Lung microvascular endothelial cell (primary cell): Measurements from ENCODE around the gene KCNA1. TPM values are rescaled to one million over a fixed set of nuclear protein-coding genes. Genes with fewer than 3 reads are reported as not detected.
"Not testable (repeated sequence)": the region's sequence is repeated elsewhere in the genome, so short reads cannot be mapped to it uniquely, and the experiment has no call there.

Source experiments
- DNase-seq, 2 donors: peaks; one replicate each; pipeline versions ENCODE4 v3.0.0 to v3.0.0-alpha.2; 2010; ENCODE audit warnings: low read depth in 2 of 2
- total RNA-seq: library from RNA; depleted of rRNA; stranded (reverse); fragments of >200 nt; gene quantifications from 2 replicates; pipeline ENCODE4 v1.2.1, GENCODE V29; 2014

KCNA1 gene
- not detected in 2 replicates for total RNA-seq

DNA sequence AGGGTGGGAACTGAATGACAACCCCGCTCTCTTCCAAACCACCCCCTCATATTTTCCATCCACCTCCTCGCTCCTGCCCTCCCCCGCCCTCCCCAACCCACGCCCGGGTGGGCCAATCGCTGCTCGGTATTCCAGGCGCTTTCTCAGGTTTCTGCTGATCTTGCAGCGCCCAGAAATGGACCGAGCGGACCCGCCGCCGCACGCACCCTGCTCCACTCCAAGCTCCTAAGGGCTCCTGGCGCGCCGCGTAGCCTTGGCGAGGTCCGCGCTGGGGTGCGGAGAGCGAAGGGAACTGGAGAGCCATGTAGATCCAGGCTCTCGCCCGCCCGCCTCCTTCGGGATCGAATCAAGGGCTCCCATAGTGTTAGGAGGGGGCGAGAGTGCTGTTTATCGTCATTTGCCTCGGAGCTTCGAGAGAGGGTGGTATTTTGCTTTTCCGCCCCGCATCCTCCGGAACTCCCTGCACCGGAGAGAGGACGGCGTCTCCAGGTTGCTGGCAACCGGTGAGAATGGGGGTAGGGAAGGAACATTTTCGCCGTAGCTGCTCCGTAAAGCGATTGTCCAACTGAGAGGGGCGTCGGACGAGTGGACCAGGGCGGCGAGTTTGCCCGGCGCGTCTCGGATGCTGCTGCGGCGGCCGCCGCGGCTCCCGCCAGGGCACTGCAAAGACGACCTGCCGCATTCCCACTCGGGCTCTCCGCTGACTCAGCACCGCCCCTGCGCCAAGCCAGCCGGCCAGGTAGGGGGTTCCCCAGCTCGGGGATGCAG, at the start of gene KCNA1:
Gene KCNA1, plus strand, starts transcription at position 172 of the 768 bp plus-strand sequence. CDS start 1,474 bp downstream, outside the sequence.
- DNase-seq = peak; percentile 13 to 35

DNA sequence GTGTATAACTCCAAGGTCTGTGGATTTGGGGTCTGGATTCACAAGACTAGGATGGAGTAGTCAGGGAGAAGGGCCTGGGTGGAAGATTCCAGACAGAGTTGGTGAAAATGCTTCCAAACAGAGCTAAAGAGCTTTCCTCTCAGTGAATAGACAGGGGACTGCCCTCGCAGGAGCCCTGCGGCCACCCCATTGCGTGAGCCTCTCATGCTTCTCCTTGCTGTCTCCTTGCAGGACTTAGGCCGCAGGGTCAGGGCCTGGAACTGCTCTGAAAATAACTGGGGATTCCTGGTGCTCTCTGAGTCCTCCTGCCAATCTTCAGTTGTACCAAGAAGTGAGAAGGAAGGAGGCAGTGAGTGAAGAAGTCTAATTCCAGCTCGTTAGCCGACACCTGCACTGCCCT, 49.0 kb upstream of the KCNA1 start:
- no peak for DNase-seq

DNA sequence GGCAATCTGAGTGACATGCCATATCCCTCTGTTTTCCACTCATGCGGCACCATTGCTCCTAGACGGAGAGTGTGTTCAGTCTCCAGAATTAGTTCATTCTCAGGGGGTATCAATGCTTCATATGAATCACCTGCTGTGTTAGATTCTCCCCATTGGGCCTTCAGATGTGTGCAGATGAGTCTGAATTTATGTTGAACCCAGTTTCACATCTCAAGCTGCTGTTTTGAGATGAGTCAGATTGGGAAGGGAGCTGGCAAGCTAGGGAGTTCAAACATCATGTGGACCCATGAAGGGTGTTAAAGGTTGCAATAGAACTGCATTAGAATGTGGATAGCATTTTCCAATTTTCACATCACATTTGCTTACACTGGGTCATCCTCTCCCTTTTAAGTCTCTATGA, 46.9 kb upstream of the KCNA1 start:
- DNase-seq = no peak

DNA sequence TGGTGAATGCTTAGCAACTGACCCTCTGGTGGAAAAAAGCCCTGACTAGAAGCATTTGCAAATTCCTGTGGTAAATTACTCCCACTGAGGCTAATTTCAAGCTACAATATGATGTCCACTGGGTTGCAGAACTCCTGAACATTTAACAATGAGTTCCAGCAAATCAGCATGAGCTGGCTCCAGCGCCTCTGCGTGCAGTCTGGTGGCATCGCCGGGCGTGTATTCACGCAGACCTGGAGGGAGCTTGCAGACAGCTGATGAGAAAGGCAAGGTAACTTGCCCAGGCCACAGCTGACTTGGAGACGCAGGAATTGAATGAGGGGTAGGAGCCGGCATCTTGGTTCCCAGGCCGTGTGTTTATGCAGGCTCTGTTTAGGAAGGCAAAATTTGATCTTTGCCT, 45.1 kb upstream of the KCNA1 start:
- no peak for DNase-seq

DNA sequence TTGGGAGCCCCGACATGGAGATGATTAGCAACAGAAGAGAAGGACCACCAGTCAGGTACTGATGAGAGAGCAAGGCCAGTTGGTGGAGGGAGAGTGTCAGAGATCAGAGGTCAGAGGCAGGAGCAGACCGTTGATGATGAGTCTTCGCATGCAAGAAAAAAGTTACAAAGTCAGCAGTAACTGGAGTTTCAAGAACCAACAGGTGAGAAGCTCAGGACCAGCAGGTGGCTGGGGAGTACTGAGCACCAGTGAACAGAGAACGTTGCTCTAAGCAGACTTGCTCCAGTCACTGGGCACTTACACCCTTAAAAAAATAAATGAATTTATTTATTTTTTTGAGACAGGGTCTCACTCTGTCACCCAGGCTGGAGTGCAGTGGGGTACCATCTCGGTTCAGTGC, 44.5 kb upstream of the KCNA1 start:
- DNase-seq = no peak

DNA sequence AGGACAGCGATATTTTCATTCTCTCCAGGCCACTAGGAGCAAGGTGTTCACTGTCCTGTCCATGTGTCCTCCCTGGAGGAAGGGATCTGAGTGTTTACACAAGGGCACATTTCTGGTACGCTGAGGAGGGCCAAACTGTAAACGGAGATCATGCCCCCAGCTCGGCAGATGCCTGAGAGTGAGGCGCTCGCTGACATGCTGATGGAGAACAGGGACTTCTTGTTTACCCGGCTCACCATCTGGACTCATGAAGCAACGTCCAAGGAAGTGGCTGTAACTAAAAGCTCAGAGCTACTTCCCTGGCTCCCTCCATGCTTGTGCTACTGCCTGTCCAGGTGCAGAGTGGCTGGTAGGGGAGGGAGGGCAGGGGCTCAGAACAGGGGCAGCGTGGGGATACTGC, 43.4 kb upstream of the KCNA1 start:
- DNase-seq = no peak

DNA sequence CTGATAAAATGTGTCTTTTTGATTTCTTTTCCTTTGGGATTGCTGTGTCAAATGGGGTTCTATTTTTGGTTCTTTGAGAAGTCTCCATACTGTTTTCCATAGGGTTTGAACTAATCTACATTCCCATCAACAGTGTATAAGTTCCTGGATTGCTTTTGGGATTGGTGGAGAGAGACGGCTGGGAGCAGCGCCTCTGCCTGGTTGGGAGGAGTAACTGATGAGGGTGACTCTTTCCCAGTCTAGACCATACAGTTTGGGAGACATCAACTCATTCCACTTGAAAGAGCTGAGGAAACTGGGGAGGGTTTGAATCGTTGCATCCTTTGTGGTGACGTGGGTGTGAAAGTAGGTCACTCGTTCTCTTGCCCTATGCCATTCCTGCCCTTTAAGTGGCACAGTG, 42.3 kb upstream of the KCNA1 start:
- DNase-seq = no peak

DNA sequence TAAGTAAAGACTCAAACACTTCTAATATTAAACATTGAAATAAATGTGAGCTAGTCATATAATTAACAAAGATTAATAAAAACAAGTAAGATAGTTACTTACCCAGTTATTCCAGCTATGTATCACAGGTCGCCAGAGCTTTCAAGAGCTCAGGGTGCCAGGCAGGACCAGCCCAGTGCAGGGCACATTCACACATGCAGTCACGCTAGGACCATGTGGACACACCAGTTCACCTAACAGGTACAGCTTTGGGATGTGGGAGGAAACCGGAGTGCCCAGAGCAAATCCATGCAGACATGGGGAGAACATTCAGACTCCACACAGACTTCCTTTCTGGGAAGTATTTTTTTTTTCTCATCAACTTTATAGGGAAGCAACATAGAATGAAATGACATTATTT, 39.3 kb upstream of the KCNA1 start:
- DNase-seq = no peak

DNA sequence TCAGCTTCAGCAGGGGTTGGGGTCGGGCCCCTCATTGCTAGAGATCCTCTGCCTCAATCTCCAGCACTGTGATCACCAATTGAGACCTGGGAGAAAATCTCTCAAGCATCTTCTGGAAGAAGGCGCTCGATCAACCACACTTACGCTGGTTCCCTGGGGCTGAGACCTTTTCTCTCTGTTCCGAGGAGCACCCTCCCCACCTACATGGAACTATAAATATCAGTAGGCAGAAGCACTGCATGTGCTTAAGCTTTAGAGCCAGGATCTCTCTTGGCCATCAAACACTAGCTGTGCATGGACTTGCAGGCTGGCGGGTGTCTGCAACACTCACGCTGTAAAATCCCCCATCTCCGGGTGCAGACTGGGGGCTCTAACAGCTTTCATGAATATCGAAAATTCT, 38.2 kb upstream of the KCNA1 start:
- no peak for DNase-seq

DNA sequence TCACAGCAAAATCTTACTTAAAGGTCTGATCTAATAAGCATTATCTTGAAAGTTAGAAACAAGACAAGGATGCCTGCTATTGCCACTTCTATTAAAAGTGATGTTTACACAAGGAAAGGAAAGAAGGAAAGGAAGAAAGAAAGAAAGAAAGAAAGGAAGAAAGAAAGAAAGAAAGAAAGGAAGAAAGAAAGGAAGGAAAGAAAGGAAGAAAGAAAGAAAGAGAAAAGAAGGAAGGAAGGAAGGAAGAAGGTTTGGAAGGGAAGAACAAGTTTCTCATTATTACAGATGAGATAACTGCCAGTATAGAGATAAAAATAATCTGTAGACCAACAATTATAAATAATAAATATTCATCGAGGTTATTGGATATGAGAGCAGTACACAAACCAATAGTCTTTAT, 35.8 kb upstream of the KCNA1 start:
- no peak for DNase-seq

DNA sequence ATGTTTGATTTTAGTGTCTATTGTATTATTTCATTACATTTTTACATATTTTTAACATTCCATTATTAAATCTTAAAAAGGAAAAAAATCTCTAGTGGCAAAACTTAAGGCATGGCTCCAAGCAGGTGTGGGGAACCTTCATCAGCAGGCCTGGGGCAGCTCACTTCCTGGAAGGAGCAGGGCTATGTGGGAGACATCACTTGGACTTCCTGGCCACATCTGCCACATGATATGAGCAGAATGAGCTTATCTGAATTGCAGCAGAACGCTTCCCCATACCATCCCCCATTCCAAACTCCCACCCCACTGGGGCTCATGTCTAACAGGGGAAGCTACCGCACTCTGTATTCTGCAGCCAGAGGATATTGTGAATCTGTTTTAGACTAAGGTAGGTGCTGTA, 35.0 kb upstream of the KCNA1 start:
- DNase-seq = no peak

DNA sequence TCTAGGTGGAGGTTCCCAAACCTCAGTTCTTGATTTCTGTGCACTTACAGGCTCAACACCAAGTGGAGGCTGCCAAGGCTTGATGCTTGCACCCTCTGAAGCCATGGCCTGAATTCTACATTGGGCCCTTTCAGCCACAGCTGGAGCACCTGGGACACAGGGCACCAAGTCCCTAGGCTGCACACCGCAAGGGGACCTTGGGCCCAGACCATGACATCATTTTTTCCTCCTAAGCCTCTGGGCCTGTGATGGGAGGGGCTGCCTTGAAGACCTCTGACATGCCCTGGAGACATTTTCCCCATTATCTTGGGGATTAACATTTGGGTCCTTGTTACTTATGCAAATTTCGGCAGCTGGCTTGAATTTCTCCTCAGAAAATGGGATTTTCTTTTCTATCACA, 30.2 kb upstream of the KCNA1 start:
- not testable (repeated sequence) for DNase-seq

DNA sequence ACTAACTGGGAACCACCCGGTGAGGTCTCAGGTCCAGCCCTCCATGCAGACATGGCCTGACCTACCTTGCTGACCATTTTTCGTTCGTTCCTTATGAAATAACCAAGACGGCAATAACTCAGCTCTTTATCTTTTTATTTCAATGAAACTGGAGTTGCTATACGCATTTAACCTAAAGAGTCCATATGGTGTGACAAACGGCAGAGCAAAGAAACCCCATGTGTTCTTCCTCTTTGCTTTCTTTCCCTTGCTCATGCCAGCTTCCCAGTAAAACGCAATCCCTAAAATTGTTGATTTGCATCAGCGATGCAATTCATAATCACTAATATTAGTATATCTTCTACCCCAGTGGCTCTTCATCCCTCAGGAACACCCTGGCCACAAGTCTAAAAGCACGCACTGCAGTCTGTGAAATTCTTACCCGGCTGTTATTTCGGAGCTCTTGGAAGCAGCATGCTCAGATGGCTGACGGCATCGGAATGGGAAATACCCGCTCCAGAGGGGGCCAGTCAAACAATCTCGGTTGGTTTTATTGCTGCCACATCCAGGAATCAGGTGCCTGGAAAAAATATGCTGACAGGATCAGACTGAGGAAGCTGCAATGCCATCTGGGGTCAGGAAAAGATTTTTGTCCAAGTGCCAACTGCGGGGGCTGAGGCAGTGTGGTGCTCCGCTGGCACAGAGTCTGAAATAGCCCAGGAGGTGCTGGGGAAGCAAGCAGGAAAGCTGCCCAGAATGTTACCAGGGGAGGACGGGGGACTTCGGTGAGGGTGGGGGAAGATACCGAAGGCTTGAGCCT, 28.2 kb upstream of the KCNA1 start:
- peak in 1 of 2 donors; percentile 40 for DNase-seq

DNA sequence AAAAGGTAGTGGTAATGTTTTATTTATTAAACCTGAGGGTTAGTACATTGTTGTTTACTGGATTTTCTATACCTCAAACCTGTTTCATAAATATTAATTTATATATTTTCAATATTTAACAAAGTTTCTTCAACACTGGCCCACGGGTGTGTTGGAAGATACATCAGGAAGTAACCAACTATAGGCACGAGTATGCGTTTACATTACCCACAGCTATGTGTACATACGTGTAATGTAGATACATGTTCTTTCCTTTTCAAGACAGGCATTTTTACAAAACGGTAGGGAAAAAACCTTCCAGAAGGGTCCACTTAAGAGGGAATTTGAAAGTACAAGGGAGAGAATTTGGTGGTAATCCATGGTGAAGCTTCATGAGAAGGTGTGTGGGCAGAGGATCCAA, 17.8 kb upstream of the KCNA1 start:
- DNase-seq = no peak

DNA sequence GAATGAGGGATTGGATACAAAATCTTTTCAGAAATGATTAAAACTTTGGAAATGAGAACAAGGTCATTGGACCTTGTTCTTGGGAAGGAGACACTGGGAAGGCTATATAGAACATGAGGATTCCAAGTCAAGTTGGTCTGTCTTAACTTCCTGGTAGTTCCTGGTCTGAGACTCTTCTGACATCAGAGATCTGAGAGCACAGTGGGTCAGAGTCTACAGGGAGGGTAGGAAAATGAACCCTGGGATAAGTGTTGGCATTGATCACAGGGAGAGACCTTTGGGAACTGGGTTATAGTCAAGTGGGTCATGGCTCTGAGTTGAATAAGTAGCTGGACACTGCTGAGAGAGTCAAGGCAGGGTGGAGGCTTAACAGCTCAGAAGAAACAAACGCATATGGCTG, 17.3 kb upstream of the KCNA1 start:
- no peak for DNase-seq

DNA sequence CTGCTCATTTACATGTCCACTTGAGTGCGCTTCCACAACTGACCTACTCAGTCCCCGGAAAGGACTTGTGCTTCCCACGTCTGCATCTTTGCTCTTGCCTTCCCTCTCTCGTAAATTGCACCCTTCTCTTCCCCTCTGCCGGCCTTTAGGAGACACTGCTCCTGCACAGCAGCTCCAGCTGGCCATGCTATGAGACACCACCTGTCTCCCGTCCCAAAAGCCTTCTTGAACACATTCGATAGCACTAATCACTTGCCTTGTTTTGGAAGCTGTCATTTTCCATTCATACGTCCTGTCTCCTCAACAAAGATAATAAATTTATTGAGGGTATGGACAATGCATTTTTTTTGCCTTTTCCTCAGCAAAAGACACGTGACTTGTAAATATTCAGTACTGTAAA, 15.7 kb upstream of the KCNA1 start:
- no peak for DNase-seq

DNA sequence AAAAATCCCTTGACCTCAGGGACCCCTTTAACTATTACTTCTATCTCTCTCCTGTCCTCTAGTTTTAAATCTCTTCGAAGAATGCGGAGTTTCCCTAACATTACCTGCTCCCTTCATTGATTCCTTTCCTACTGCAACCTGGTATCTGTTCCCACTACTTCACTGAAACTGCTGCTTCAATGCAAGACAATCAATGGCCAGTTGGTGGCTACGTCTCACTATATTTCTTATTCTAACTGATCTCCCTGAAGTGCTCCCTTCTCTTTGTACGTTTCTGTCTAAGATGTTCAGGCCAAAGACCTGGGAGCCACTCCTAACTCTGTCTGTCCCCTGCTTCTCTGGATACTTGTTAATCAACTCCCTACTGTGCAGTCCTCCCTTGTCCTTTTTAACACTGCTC, 10.3 kb upstream of the KCNA1 start:
- DNase-seq = no peak

DNA sequence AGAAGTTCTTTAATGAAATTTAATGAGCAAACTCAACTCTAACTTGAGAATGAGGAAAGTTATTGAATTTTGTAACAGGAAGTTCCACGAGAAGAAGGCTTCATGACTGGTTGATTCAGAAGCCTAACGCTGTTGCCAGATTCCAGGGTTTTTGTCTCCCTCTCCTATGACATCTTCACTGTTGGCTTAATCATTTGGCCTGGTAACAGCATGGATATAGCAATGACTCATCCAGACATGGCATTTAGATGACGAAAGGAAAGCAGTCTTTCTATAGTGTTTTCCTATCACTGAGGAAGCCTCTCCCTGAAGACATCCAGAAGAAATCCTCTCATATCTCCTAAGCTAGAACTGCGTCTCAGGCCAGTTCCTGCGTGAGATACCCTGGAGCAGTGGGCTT, 9.4 kb upstream of the KCNA1 start:
- peak in 1 of 2 donors; percentile 8 for DNase-seq

DNA sequence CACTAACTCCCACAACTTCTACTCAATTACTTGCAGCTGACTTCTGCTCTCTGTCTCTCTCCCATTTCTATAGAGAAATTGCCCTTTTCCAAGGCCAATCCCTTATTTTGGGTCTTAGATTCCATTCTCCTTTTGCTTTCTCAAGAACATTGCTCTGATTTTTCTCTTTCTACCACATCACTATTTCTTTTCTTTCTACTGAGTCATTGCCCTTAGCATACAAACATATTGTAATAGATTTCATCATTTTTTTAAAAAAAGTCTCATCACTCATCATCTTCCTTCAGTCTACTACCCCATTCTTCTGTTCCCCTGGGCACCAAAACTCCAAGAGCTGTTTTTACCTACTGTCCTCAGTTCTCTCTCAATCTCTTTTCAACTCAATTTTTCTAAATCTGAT, 4.4 kb upstream of the KCNA1 start:
- DNase-seq = no peak

DNA sequence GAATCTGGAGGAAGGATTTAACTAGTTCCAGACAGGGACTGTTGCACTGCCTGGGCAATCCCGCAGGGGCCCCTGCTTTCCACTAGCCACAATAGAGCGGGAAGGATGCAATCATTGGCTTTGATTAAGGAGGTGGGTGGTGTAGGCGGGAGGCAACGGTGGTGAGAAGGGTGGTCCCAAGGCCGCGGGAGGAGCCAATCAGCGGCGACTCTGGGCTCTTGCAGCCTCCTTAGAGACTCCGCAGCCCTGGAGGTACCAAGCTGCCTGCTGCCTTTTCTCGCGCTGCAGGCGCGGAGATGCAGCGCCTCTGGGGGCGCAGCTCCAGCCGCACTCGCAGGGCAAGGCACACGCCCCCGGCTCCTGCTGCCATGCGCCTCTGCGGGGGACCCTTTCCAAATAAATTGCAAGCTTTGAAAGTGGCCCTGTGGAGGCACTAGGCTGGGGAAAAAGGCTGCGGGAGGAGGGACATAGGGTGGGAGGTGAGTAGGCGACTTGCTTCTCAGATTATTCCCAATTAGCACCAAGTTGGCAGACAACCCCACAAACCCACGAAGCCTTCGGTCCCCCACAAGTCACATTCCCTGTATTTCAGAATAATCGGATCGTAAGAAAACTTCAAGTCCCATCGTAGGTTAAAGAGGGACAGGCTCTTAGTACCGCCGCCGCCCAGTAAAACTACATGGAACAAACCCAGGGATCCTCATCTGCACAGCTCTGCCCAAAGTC, 858 bp upstream of the KCNA1 start:
- DNase-seq = no peak

DNA sequence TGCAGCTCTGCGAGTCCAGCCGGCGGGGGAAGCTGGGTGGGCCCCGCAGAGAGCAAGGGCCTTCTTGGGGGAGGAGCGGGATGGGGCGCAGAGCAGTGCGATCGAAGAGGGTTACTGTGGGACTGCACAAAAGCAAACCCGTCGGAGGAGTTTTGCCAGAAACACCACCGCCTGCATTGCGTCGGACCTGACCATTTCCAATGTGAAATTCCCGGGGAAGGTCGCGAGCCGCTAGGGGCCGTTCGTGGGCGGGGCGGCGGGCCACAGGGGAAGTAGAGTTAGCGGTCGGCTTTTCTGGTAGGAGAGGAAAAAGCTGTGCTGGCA, 333 bp upstream of the KCNA1 start:
- no peak for DNase-seq

DNA sequence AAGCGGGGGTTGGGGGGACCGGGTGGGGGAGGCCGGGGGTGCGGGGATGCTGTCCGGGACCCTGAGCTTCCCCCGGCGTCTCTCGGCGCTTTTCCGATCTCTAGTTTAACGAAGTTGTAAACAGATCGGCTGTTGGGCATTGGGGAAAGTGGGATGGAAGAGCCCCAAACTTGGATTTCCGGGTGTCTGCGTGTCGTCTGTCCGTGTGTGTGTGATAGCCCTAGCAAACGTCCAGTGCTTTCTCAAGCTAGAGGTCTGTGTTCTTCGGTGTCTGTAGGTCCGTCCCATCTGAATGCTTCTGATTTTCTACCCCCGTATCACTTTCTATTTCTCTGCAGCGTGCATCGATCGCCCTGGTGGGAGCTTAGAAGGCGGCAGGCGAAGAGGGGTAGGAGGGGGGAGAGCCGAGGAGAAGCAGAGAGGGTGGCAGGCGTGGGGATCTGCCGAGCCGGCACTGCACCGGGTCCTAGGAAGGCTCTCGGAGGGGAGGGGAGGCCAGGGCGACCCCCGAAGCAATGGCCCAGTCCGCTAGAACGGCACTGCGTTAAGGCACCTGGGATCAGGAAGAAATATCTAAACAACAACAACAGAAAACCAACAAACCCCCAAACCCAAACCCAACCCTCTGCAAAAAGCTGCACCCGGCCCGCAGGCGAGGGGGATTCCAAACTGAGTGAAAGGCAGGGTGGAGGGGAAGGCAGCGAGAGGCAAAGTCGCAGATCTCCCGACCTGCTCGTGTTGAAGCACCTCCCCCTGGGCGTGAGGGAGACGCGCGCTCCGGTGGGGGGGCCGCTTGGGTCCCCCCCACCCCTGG, 1.0 kb downstream of the KCNA1 start:
- DNase-seq = no peak
